GM19193 (cell line): ENCODE results near the gene A1CF.

Experiments
- POLR2A ChIP-seq: IDR thresholded peaks from 4 replicates; pipeline ENCODE4 v1.6.1; 2011; ENCODE audit not compliant: insufficient read depth, insufficient read length; ENCODE audit errors: extremely low read depth

A1CF gene

DNA sequence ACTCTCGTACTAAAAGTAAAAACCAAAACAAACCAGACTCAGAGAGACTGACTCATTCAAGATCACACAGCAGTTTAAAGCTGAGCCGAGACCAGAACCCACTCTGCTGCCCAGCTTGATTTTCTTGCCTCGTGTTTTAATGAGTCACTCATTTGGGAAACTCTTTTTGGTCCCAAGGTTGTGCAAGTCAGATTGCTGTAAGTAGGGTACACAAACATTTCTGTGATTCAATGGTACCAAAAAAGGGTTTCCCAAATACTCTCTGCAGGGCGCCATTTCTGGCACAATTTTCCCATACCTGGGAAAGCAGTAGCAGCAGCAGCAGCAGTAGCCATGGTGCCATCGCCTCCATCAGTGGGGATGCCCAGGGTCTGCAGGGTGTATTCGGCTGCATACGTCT lies 75.8 kb downstream of the A1CF start:
- TF ChIP-seq POLR2A, result no peak

DNA sequence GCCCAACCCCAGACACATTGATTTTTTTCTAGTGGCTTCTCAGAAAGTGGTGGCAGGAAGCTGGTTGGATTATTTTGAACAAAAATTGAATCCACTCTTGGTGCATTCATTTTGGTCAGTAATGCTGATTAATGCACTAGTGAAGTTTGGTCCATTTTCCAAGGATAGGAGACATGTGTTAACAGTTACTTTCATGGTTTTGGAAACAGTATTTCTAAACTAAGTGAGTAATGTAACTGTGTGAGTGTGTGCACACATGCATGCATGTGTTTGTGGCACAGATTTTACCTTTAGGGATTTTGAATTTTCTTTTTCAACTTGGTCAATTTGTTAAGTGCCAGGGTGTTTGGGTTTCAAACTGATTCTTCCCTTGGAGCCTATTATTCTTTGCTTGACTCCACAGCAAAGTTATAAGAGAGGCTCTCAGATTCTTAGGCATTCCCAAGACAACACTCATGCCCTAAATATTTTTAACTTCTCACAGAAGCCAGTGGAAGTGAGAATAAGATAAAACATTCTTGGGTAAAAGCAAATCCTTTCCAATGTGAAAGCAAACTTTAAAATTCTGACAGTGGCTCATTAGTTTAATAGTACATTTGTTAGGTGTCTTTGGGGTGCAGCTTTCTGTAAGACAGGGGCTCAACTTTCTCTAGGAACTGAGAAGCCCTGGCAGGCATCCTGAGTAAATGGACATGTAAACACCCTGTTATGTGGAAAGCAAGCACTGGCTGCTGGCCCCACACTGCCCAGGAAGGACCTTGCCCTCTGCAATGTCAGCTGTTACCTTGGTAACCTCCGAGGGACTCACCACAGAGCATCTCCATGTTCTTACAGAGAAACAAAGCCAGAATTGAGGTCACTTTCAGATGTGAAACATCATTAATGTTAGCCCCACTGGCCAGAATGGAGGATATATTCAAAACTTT lies 77.3 kb downstream of the A1CF start:
- TF ChIP-seq POLR2A, result no peak

DNA sequence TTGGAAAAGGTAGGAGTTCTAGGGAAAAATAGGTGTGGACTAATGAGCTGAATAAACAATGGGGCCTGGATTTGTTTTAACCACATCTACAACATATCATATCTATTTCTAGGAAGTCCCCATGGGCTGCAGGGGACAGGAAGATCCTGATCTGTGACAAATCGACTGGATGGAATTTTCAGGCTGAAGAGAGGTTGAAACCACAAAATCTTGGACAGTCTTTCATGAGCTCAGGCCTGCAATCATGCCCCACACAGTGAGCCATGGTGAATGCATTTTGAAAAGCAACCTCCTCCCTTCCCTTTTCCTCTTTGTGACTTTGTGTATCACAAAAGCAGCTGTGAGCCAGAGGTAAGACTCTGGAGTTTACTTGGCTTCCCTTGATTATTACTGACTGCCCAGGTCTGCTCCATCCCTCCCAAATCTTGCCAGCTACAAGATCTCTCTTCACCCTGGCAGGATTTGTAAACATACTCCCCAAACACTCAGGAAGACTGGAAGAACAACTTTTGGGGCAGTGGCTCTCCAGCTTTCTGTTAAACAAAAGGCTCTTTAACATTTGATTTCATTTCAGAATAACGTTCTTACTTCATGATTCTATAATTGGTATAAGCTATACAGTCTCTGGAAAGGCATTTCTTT lies 79.3 kb downstream of the A1CF start:
- no peak for TF ChIP-seq POLR2A

DNA sequence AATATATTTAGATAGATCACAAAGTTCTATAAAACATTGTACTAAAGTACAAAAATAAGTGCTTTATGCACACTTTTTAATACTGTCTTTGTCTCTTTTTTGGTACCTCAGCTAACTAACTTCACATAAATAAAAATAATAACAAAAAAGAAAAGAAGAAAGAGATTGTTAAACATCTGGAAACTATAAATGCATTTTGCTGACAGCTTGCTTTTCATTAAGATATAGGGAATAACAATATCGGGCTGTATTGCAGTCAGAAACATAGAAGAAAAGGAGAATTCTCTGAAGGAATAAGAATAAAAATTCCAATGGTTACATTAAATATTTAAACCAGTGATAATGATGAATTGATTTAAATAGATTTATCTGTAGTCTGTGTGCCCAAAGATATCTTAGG lies 85.8 kb downstream of the A1CF start:
- no peak for TF ChIP-seq POLR2A

DNA sequence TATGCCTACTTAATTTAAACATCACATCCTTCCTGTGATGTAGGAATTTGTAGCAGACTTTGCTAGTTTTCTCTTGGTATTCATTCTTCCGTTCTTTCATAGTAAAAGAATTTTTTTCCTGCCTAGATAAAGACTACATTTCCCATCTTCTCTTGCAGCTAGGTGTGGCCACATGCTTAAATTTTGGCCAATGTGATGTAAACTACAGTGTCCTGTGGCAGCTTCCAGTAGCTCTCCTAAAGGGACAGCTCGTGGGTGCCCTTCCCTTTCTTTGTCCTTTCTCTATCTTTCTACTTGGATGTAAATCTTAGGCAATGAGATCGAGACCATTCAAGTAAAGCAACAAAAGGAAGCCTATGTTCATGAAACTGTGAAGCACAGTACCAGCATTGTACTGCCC lies 87.1 kb downstream of the A1CF start:
- no peak for TF ChIP-seq POLR2A

DNA sequence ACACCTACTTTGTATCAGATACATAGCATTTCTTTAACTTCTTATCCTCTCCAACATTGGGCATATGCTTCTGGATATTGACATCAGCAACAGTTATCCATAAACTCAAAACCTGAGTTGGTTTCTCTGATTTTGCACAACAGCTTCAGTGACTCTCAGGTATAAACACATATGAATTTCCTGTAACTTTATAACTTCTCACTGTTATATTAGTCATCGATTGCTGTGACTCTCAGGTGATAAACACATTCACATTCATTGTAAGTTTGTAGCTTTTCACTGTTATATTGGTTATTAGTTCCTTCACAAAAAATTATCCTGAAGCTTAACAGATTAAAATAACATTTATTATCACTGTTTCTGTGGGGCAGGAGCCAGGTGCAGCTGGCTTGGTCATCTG lies 88.7 kb downstream of the A1CF start:
- no peak for TF ChIP-seq POLR2A

DNA sequence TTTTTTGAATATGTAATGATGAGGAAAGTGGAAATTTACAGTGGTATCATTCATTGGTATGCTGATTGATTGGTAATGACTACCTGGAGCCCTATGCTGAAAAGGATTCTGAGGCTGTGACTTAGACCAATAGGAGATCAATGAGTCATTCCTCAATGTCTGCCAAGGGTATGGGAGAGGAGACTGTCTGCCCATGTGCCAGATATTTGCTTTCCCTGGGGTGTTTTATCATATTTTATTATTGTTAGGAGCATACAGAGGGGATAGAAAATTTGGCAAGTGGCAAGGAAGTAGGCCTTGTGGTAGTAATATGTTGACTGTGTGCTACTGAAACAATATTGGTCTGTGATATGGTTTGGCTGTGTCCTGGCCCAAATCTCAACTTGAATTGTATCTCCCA lies 90.9 kb downstream of the A1CF start:
- TF ChIP-seq POLR2A, result no peak

DNA sequence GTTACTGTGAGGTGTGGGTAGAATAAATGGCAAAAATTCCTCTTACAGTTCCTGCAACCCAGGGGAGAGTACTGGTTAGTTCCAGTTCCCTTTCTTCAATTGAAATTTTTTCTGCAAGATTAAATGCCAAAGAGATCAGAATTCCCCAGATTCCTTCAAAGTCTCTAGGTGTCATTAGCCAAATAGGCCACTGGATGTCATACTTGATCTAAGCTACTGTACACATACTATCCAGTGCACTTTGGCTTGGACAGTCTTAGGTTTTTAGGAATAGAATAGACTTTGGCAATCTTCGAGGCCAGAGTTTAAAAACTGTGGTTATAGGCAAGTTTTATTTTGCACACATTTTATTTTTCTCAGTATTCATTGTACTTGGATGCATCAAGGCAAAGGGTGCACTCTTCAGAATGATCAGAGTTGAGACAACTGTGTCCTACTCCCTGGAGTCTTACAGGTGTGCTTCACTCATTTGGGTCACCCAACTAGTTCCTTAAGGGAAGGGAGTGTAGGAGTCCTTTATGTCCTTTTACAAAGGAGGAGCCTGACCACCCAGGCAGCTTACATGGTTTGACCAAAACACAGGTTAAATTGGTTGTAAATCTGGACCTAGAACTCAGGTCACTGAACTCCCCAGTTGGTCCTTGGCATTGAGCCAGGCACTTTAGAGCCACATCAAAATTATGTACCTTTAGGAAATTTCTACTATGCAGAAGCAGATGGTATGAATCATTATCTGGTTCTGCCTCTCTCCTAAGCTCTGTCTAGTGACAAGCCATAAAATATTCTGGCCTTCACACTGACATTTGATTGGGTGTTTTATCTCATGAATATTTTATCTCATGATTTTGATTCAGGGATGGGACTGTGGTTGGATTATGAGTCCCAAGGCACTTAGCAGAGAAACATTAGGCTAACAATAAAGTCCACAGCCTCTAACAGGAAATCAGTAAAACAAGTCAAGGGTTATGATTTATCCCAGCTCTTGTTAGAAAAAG lies 96.2 kb downstream of the A1CF start:
- TF ChIP-seq POLR2A, result no peak
